T-helper 2 cell treated with Interferon-gamma antibody and Interleukin-4, amounts not matched to agents 5 μg/mL and 100 μg/mL, for 36 hours (primary cell): ENCODE data around the gene GPI.
"Not testable (repeated sequence)": the region's sequence is repeated elsewhere in the genome, so short reads cannot be mapped to it uniquely, and the experiment has no call there.

ENCODE experiments used
- DNase-seq: peaks from one replicate; pipeline ENCODE4 v3.0.0; 2021; ENCODE audit warnings: low spot score
- H3K27ac Mint-ChIP-seq: one replicate; pipeline ENCODE4 v1.8.0; 2021; ENCODE audit warnings: mild to moderate bottlenecking, mixed read lengths
- H3K27me3 Mint-ChIP-seq: one replicate; pipeline ENCODE4 v1.8.0; 2021; ENCODE audit warnings: low read depth, mixed read lengths
- H3K36me3 Mint-ChIP-seq: one replicate; pipeline ENCODE4 v1.8.0; 2021; ENCODE audit warnings: low read depth, mixed read lengths
- H3K4me1 Mint-ChIP-seq: one replicate; pipeline ENCODE4 v1.8.0; 2021; ENCODE audit warnings: low read depth, mixed read lengths
- H3K4me3 Mint-ChIP-seq: one replicate; pipeline ENCODE4 v1.8.0; 2022; ENCODE audit warnings: mild to moderate bottlenecking, moderate library complexity, mixed read lengths
- H3K9me3 Mint-ChIP-seq: one replicate; pipeline ENCODE4 v1.8.0; 2021; ENCODE audit warnings: mixed read lengths

The GPI gene

DNA sequence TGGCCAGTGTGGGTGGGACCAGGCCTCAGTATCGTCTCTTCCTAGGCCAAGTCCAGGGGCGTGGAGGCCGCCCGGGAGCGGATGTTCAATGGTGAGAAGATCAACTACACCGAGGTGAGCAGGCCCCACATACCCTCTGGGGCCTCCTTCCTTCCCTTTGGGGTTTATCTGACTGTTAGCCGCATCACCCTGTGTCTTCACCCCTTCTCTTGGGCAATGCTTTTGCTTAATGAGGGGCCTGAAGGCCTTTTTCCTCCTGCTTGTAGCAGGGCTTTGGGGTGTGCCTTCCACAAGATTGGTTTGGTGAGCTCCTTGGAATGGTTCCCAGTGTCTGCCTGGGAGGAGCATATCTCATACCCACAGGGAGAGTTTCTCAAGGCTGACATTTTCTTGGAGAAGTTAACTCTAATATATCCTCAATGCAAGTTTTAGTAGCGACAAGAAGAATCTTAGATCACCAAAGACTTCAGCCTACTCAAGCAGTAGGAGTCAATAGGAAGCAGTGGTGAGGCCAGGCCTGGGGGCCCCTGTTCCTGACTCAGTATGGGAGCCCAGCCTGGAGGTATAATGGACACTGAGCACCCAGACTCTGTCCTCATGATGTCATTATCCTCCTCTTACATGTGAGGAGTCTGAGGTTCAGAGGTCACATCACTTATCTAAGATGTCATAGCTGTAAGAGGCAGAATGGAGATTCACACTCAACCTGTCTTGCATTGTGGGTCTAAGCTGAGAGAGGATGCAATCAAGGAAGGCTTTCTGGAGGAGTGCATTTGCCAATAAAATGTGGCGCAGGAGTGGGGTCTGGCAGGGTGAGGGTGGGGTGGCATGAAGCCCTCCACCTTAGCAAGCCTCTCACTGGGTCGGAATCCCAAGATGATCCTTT is 2.0 kb downstream of the GPI start:
- H3K27ac Mint-ChIP-seq = peak overlapping the region; percentile 49

DNA sequence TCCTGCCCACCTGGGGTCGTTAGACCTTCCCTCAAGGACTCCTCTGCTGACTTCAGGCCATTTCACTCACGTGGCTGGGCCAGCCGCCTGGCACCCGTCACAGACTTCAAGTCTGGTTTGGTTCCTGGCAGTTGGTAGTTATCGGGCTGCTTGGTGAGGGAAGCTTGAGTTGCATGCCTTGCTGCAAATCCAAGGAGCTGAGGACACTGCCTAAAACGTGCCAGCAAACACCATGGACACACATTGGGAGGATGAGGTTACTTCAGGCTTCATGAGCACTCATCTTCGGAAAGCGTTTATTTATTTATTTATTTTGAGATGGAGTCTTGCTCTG is 2.6 kb downstream of the GPI start:
- Mint-ChIP-seq H3K4me3 (peak overlapping the region; percentile 99), H3K27me3 (no peaks in the 10 kb centered on the region), H3K9me3 (no peaks in the 10 kb centered on the region), H3K27ac (no peak overlapping the region), H3K4me1 (peaks cover 53% of the 10 kb centered on the region), H3K36me3 (peaks cover 65% of the 10 kb centered on the region)
- DNase-seq = no peak

More for the DNA sequence above, 2.0 kb downstream of the GPI start:
- peaks cover 57% of the 10 kb centered on the region for H3K4me1 Mint-ChIP-seq
- peaks cover 59% of the 10 kb centered on the region for H3K36me3 Mint-ChIP-seq
- H3K9me3 Mint-ChIP-seq = no peaks in the 10 kb centered on the region
- no peaks in the 10 kb centered on the region for H3K27me3 Mint-ChIP-seq
- peak overlapping the region; percentile 99 for H3K4me3 Mint-ChIP-seq
- DNase-seq = no peak

DNA sequence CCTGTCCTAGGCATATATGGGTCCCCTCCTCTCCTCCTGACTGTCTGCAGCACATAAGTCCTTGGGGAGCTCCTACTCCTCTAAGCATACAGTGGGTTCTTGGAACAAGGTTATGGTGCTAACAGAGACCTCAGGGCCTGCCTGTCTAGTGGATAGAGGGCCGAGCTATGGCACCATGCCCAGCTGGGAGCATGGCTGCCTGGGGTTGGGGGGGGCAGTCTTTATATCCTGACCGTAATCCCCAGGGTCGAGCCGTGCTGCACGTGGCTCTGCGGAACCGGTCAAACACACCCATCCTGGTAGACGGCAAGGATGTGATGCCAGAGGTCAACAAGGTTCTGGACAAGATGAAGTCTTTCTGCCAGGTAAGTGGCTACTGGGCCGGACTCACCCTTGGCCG is 3.3 kb downstream of the GPI start:
- Mint-ChIP-seq H3K9me3 (no peaks in the 10 kb centered on the region), H3K4me3 (peak overlapping the region; percentile 99), H3K27me3 (no peaks in the 10 kb centered on the region), H3K36me3 (peaks cover 66% of the 10 kb centered on the region), H3K4me1 (peaks cover 47% of the 10 kb centered on the region), H3K27ac (peak overlapping the region; percentile 52)
- no peak for DNase-seq

DNA sequence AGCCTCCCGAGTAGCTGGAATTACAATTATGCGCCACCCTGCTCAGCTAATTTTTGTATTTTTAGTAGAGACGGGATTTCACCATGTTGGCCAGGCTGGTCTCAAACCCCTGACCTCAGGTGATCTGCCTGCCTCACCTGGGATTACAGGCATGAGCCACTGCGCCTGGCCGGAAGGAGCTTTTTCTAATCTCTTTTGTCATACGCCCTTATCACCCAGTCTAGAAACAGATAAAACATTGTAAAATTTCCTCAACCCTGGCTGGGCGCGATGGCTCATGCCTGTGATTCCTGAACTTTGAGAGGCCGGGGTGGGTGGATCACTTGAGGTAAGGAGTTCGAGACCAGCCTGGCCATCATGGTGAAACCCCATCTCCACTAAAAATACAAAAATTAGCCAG is 4.2 kb downstream of the GPI start:
- Mint-ChIP-seq H3K4me3 (peak overlapping the region; percentile 38), H3K36me3 (peaks cover 70% of the 10 kb centered on the region), H3K4me1 (peaks cover 50% of the 10 kb centered on the region)
- H3K9me3 Mint-ChIP-seq, DNase-seq, H3K27me3 Mint-ChIP-seq, H3K27ac Mint-ChIP-seq: not testable (repeated sequence)

DNA sequence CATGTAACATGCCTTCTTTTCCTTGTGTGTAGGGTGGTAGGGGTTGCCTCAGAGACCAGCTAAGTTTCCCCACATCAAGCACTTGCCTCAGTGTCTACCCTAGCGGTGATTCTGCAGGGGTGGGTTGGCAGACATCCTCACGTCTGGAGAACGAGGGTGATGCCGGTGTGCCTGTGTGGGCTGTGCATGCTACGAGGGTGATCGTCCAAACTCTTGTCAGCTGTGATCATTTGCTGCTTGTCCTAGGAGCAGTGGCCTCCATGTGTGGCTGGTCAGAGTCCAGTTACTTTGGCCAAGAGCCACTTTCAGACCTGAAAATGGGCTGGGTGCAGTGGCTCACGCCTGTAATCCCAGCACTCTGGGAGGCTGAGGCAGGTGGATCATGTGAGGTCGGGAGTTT is 5.1 kb downstream of the GPI start:
- no peaks in the 10 kb centered on the region for H3K27me3 Mint-ChIP-seq
- no peaks in the 10 kb centered on the region for H3K9me3 Mint-ChIP-seq
- no peak overlapping the region for H3K27ac Mint-ChIP-seq
- peak overlapping the region; percentile 28 for H3K4me3 Mint-ChIP-seq
- H3K4me1 Mint-ChIP-seq = peaks cover 48% of the 10 kb centered on the region
- peaks cover 78% of the 10 kb centered on the region for H3K36me3 Mint-ChIP-seq
- DNase-seq = no peak

DNA sequence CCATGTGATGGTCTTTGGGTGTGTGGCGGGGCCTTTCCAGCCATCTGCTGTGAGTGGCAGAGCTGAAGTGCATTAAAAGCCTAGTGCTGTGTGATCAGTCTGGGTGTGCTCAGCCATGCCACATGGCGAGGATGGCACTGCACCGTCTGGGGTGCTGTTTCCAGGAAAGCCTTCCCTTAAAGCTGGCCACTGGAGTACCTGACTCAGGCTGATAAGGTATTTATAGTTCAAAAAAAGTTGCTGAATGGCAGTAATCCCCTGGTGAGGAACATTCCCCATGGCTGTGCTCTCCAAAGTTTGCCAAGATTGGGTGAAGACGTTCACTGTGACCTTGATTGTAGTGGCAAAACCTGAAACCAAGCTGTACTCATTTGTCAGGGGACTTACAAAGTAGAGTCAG is 6.0 kb downstream of the GPI start:
- DNase-seq = no peak
- Mint-ChIP-seq H3K4me1 (peaks cover 44% of the 10 kb centered on the region), H3K4me3 (no peak overlapping the region), H3K36me3 (peaks cover 81% of the 10 kb centered on the region), H3K27me3 (no peaks in the 10 kb centered on the region), H3K27ac (peak overlapping the region; percentile 32), H3K9me3 (no peaks in the 10 kb centered on the region)

DNA sequence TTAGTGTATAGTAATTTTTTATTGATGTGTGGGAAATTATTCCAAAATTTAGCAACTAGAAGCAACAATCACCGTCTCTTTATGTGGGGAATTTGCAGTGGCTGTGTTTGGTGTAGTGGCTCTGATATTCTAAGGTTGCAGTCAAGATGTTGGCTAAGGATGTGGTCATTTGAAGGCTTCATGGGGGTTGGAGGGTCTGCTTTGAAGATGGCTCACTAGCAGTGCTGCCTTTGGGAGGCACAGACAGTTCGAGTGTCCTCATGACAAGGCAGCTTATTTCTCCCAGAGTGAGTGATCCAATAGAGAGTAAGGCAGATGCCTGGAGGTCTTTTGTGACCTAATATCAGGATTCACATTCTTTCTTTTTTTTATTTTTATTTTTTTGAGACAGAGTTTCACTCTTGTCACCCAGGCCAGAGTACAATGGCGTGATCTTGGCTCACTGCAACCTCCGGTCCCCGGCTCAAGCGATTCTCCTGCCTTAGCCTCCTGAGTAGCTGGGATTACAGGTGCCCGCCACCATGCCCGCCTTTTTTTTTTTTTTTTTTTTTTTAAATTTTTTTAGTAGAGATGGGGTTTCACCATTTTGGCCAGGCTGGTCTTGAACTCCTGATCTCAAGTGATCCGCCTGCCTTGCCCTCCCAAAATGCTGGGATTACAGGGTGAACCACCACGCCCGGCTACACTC is 8.7 kb downstream of the GPI start:
- peaks cover 69% of the 10 kb centered on the region for H3K36me3 Mint-ChIP-seq

DNA sequence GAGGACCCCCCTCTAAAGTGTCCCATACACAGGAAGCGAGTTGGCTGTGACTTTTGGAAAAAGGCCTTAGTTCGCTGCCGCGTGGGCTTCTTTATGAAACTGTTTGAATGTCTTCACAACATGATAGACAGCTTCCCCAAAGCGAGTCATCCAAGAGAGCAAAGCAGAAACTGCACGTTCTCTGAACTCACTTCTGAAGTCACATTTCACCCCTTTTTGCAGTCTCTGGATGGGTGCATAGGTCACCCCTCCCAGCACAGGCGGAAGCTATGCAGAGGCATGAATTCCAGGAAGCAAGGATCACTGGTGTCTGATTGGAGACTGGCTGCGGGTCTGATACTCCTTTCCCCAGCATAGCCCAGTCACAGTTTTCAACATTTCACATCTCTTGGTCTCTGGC is 10.6 kb downstream of the GPI start:
- H3K9me3 Mint-ChIP-seq = no peaks in the 10 kb centered on the region
- no peak for DNase-seq
- H3K4me3 Mint-ChIP-seq = no peak overlapping the region
- no peak overlapping the region for H3K27ac Mint-ChIP-seq
- H3K36me3 Mint-ChIP-seq = peaks cover 63% of the 10 kb centered on the region
- no peaks in the 10 kb centered on the region for H3K27me3 Mint-ChIP-seq
- peaks cover 17% of the 10 kb centered on the region for H3K4me1 Mint-ChIP-seq

More for the DNA sequence above, 8.7 kb downstream of the GPI start:
- no peaks in the 10 kb centered on the region for H3K9me3 Mint-ChIP-seq
- H3K27me3 Mint-ChIP-seq = no peaks in the 10 kb centered on the region
- H3K4me1 Mint-ChIP-seq = peaks cover 25% of the 10 kb centered on the region
- peak overlapping the region; percentile 68 for H3K27ac Mint-ChIP-seq
- H3K4me3 Mint-ChIP-seq = peak overlapping the region; percentile 3
- no peak for DNase-seq

DNA sequence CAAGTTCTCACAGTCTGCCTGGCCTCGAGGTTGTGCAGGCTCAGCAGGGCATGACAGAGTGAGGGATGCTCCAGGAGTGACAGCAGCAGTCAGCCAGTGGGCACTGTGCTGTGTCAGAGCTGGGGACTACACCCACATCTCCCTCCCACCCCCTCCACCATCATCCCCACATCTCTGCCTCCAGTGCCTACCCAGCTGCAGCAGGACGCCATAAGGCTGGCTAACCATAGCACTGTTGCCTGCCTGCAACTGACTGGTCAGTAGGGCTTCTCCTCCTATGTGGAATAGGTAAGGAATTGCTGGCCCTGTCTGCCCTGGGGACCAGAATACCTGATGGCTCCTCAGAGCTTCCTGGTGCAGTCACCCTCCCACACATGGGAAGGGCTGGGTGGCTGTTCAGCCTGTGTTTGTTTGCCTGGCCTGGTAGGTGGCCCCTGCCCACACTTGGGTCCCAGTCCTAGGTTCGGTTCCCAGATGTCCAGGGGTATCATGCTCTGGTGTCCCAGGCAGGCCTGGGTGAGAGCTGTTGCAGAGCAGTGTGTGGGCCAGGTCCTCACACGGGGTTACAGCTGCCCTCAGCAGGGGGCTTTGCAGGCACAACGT is 15.7 kb downstream of the GPI start:
- Mint-ChIP-seq H3K27me3 (no peaks in the 10 kb centered on the region), H3K27ac (no peak overlapping the region), H3K36me3 (peaks cover 73% of the 10 kb centered on the region), H3K4me3 (no peak overlapping the region), H3K4me1 (peaks cover 4% of the 10 kb centered on the region), H3K9me3 (no peaks in the 10 kb centered on the region)
- no peak for DNase-seq

DNA sequence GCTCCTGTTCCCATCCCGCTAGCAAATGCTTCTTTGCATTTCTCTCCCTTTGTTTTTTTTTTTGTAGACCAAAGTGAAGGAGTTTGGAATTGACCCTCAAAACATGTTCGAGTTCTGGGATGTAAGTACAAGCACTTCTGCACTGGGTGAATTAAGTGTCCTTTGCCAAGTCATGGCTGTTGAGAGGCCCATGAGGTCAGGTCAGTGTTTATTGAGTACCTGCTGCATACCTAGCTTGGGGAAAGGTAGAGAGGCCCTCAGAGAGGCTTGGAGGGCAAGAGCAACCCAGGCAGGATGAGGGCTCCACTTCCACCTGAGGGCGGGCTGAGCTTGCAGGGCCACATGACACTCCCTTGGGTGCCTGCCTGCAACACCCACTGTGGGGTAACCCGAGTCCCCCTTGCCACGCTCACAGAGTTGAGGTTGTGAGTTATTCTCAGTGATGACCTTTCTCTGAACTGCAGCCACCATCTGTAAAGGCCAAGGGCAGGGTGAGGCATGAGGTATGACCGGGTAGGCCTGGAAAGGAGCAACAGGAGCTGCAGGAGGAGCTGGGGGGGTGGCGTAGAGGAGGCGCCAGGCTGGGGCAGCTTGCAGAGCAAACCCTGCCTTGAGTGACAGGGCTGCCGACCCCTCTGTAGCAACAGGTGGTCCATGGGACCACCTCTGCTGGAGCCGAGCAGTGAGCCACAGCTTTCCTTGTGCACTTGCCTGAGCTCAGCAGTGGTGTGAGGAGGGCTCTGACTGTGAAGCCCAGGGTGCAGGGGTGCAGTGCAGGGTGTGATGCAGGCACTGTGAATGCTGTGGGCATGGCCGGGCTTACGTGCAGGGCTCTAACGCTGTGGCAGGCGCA is 16.6 kb downstream of the GPI start:
- H3K4me1 Mint-ChIP-seq = peaks cover 4% of the 10 kb centered on the region
- peaks cover 77% of the 10 kb centered on the region for H3K36me3 Mint-ChIP-seq
- no peak for DNase-seq
- H3K4me3 Mint-ChIP-seq = no peak overlapping the region
- no peaks in the 10 kb centered on the region for H3K27me3 Mint-ChIP-seq
- no peaks in the 10 kb centered on the region for H3K9me3 Mint-ChIP-seq
- no peak overlapping the region for H3K27ac Mint-ChIP-seq

DNA sequence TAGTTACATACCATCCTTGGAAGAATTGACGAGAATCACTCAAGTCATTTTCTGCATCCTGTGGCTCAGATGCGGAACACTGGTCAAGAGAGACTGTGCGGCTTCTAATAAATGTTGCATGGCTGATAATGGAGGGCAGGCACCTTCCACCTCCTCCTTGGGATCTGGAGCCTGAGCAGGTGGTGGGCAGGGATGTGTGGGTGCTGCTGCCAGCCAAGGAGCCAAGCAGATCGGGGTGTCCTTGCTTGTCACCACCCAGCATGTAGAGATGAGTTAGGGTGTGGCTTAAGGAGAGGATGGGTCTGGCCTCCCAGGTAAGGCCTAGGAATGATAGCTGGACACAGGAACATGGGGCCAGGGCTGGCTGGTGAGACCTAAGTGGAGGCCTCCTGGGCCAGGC is 17.5 kb downstream of the GPI start:
- Mint-ChIP-seq H3K4me3 (no peak overlapping the region), H3K27me3 (no peaks in the 10 kb centered on the region), H3K27ac (no peak overlapping the region), H3K36me3 (peaks cover 76% of the 10 kb centered on the region), H3K4me1 (peaks cover 4% of the 10 kb centered on the region), H3K9me3 (no peaks in the 10 kb centered on the region)
- DNase-seq = no peak

DNA sequence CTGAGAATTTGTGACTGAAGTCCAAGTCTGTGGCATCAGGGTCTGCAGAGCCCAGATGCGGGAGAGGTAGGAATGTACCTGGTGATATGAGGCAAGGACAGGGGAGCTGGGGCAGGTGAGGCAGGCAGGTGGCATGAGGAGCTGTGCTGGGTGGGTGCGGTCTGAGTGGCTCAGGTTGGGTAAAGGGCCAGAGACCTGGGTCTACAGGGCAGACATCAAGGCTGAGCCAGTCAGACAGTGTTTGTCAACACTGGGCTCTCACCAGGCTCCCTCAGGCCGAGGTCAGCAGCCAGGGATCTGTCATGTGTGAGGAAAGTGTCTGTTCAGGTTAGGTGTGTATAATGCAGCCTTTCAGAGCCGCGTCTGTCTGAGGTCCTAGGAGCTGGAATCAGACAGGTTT is 18.6 kb downstream of the GPI start:
- no peaks in the 10 kb centered on the region for H3K27me3 Mint-ChIP-seq
- H3K36me3 Mint-ChIP-seq = peaks cover 74% of the 10 kb centered on the region
- H3K4me1 Mint-ChIP-seq = peaks cover 4% of the 10 kb centered on the region
- no peak overlapping the region for H3K27ac Mint-ChIP-seq
- no peak for DNase-seq
- H3K9me3 Mint-ChIP-seq = no peaks in the 10 kb centered on the region
- H3K4me3 Mint-ChIP-seq = no peak overlapping the region

DNA sequence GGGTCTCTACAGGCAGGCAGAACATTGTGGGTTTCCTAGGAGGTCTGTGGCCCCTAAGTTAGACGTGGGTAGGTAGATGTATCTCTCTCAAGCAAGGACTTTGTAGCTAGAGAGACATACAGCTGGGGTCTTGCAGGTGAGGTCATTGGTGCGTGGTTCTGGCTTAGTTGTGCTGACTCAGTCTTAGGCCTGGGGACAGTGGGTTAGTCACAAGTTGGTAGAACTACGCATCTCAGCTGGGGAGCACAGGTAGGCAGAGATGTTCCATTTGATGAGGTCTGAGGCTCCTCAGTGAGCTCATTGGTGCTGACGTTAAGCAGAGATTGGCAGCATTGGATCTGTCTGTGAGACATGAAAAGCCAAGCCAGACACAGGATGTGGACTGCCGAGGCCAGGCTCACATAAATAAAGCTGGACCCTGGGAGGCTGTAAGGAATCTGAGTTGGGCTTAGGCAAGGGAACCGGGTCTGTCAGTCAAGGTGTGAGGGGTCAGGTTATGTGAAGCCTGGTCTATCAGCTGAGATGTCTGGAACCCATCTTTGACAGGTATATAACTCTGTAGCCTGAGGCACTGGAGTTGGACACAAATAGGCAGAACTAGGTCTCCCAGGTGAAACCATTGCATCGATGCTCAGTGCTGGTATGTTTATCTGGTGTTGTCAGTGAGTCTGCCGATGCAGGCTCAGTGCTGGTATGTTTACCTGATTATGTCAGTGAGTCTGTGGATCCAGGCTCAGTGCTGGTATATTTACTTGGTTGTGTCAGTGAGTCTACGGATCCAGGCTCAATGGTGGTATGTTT is 21.8 kb downstream of the GPI start:
- no peak for DNase-seq
- Mint-ChIP-seq H3K36me3 (peaks cover 55% of the 10 kb centered on the region), H3K4me3 (no peak overlapping the region), H3K9me3 (no peaks in the 10 kb centered on the region), H3K27ac (no peak overlapping the region), H3K27me3 (no peaks in the 10 kb centered on the region), H3K4me1 (peaks cover 2% of the 10 kb centered on the region)
